ENCODE results near the gene TBC1D2. TPM values are rescaled to one million over a fixed set of nuclear protein-coding genes. Genes with fewer than 3 reads are reported as not detected.

The TBC1D2 gene
- total and polyA plus RNA-seq, 2 of the 13 experiments (the other 11 are each of a cell fraction or from before 2014, with no cell fraction given), result 2.0 to 2.8 TPM

DNA sequence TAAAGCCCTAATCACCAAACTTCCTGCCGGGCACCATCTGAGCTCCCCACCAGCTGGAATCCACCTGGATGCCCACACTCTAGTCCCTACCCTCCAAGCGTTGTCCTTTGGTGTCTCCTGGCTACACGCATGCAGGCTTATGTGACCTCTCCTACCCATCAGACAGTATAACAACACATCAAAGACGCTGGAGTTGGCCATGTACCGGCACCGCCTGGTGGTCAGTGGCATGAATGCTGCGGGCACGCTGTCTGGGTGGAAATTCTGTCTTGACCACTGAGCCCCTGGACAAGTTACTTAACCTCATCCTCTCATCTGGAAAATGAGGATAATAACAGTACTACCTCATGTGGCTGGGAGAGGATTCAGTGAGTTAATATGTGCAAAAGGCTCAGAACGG lies 39.6 kb downstream of the TBC1D2 start (continued):
- TF ChIP-seq ZNF687 (CRISPR knock-in tag; IDR thresholded peaks at IDR 0.05) (peak; percentile 31; the same call in 1 of the 2 replicates), SMARCE1 (IDR thresholded peaks at IDR 0.05; ENCODE audit: borderline replicate concordance) (no peak), PCBP1 (IDR thresholded peaks at IDR 0.05; ENCODE audit: borderline replicate concordance, low read depth, low read length) (no peak), ZUFSP (CRISPR knock-in tag; IDR thresholded peaks at IDR 0.05; ENCODE audit: borderline replicate concordance) (no peak), POLR2A (IDR thresholded peaks at IDR 0.05; ENCODE audit: insufficient read depth in 1 of 2, low read depth in 2 of 2, low read length in 2 of 2) (no peak), ZNF678 (CRISPR knock-in tag; IDR thresholded peaks at IDR 0.05) (no peak), JDP2 (CRISPR knock-in tag; IDR thresholded peaks at IDR 0.05; ENCODE audit: borderline replicate concordance) (no peak), DPF2 (CRISPR knock-in tag; IDR thresholded peaks at IDR 0.05; ENCODE audit: borderline replicate concordance, low read depth) (no peak), HNF4G (IDR thresholded peaks at IDR 0.05; ENCODE audit: borderline replicate concordance, low read depth, low read length) (no peak), HNF4G (CRISPR knock-in tag; IDR thresholded peaks at IDR 0.05; ENCODE audit: borderline replicate concordance, low read depth) (no peak), MXI1 (IDR thresholded peaks at IDR 0.05; ENCODE audit: borderline replicate concordance, low read depth, low read length) (no peak), FOXM1 (CRISPR knock-in tag; IDR thresholded peaks at IDR 0.05) (no peak), MIER2 (CRISPR knock-in tag; IDR thresholded peaks at IDR 0.05) (no peak), KDM3A (CRISPR knock-in tag; IDR thresholded peaks at IDR 0.05; ENCODE audit: low read depth) (no peak), AGO1 (IDR thresholded peaks at IDR 0.05; ENCODE audit: low read depth, low read length, poor library complexity, severe bottlenecking) (no peak), TAF15 (IDR thresholded peaks at IDR 0.05; ENCODE audit: low read depth, low read length, poor library complexity, severe bottlenecking) (no peak), MAFK (conservative IDR thresholded peaks at IDR 0.05 in 1 of 2, IDR thresholded peaks at IDR 0.05 in 1 of 2; ENCODE audit: low read length in 2 of 2) (no peak), NFKB2 (CRISPR knock-in tag; IDR thresholded peaks at IDR 0.05; ENCODE audit: borderline replicate concordance) (no peak), ZNF30 (CRISPR knock-in tag; IDR thresholded peaks at IDR 0.05) (no peak), DNMT3B (CRISPR knock-in tag; conservative IDR thresholded peaks at IDR 0.05) (no peak), ZBTB33 (CRISPR knock-in tag; IDR thresholded peaks at IDR 0.05) (0 out of 2 replicates have a peak, but pooled peaks have one; percentile 31), TOPORS (CRISPR knock-in tag; IDR thresholded peaks at IDR 0.05) (no peak)
- TF ChIP-seq, protein P1, sequence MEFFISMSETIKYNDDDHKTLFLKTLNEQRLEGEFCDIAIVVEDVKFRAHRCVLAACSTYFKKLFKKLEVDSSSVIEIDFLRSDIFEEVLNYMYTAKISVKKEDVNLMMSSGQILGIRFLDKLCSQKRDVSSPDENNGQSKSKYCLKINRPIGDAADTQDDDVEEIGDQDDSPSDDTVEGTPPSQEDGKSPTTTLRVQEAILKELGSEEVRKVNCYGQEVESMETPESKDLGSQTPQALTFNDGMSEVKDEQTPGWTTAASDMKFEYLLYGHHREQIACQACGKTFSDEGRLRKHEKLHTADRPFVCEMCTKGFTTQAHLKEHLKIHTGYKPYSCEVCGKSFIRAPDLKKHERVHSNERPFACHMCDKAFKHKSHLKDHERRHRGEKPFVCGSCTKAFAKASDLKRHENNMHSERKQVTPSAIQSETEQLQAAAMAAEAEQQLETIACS (CRISPR knock-in tag; IDR thresholded peaks at IDR 0.05), result no peak

All from HepG2 (cell line).